HG02970 (cell line): Measurements from ENCODE around the gene SCOC.

Experiments
- ATAC-seq: cut with Tn5 transposase; IDR thresholded peaks from one replicate; pipeline ENCODE4 v1.9.1; 2021; ENCODE audit warnings: mild to moderate bottlenecking, moderate library complexity, moderate number of reproducible peaks; ENCODE audit not compliant: unreplicated experiment, low FRiP score

The SCOC gene

DNA sequence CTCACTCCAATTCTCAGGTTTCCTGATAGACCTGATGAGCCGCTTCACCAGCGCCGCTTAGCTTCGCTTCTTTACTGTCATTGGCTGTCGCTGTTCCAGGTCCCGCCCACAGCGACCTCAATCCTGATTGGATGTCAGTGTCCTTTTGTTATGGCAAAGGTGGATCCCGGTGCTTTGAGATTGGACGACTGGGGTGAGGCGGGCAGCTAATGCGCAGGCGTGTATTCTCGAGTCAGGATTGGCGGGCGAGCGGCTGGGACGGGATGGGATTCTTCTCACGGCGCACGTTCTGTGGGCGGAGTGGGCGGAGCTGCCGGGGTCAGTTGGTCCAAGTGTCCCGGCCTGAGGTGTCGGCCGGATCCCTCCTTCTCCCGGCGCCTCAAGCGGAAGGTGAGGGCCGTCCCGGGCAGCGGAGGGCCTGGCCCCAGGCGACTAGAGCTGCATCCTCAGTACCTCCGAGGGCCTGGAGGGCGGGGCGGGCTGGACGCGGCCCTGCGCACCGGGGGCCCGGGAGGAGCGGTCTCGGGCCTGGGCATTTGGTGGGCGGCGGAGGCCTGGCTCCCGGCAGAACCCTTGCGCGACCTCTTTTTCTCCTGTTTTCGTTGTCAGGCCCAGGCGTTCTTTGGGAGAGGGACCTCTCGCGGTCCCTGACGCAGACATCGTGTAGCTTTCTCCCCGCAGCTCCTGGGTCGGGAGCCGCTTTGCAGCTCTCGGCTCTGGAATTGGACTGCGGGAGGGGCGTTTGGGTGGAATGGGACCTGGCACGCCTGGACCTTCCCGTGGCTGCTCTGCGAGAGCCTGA lies at the start of gene SCOC:
TSS of gene SCOC (plus strand) at position 319 of the 802 bp plus-strand sequence. CDS start 5,525 bp downstream, outside the sequence.
- peak; percentile 98 for ATAC-seq

DNA sequence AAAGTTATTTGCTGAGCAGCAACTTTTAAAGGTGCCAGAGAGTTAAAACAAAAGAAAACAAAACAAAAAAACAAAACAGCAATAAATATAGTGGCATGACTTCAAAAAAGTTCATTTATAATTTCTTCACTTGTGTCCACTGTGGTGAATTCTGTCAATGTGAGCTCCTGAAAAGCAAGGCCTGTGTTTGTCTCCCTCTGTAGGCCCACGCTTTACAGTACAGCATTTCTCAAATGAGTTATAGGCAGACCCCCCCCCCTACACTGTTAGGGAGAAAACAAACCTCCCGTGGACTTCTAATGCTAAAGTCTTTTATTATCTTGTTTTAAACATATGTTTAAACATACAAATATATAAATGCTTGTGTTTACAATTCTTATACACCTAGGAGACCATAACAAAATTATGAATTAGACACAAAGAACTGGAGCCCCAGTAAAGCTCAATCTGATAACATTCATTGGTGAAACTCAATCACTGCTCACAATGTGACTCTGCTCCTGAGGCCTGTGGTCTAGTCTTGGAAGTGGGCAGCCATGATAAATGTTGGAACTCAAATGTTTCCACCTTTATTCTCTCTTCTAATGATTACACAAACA lies 47.0 kb upstream of the SCOC start:
- no peak for ATAC-seq

GRCh38 chr4:140330311-140330900 lies 43.0 kb upstream of the SCOC start:
- no peak for ATAC-seq

DNA sequence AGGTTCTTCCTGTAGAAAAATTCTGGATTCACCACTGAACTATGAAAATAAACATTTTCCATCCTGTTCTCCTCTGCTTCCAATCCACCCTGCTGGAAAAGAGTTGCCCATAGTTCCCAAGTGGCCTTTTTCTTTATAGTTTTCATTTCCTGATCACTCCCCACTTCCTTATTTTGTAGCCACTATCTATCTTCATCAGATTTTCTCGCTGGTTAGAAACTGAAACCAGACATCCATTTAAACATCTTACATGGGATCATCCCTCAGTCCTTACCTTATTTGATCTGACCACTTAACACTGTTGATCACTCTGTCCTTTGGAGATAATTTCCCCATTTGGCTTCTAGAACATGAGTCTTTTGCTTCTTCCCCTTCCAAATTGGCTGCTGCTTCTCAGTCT lies 42.2 kb upstream of the SCOC start:
- ATAC-seq = no peak

- ATAC-seq = no peak
These were observed 41.6 kb upstream of the SCOC start for GRCh38 chr4:140331876-140332275.

DNA sequence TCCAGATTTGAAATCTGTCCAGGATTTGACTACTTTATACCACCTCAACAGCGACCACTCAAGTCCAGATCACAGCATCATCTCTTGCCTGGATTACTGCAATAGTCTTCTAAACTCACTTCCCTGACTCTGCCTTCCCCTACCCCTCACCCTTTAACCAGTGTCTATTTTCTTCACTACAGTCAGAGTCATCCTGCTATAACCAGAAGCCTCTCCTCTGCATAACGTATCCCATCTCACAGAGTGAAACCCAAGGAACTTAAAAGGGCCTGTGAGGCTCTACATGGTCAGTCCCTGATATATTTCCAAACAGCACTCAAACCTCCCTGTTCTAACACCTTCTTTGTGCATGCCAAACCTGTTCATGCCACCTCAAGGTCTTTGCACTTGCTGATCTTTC lies 40.7 kb upstream of the SCOC start:
- no peak for ATAC-seq

- no peak for ATAC-seq
These were observed 39.9 kb upstream of the SCOC start for GRCh38 chr4:140333523-140333922.

- no peak for ATAC-seq
These were observed 38.4 kb upstream of the SCOC start for GRCh38 chr4:140335076-140335475.

GRCh38 chr4:140336730-140337129 lies 36.7 kb upstream of the SCOC start:
- no peak for ATAC-seq

- no peak for ATAC-seq
These were observed 30.8 kb upstream of the SCOC start for GRCh38 chr4:140342620-140343019.

DNA sequence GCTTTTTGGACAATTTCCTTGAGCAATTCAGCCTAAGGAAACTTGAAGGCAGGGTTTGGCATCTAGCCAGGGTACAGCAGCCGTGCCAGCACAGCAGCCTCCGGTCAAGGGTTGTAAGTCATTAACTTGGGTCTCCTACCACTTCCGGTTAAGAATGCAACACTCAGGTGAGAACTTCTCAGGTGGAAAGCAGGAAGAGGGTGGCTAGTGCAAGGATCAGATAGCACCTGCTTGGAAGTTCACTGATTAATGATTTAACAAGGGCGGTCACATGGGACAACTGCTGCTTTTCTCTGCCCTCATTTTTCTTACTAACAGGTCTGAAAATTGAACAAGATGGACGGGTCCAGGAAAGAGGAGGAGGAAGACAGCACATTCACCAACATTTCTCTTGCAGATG lies 30.1 kb upstream of the SCOC start:
- ATAC-seq = no peak

GRCh38 chr4:140344101-140344500 lies 29.3 kb upstream of the SCOC start:
- no peak for ATAC-seq

DNA sequence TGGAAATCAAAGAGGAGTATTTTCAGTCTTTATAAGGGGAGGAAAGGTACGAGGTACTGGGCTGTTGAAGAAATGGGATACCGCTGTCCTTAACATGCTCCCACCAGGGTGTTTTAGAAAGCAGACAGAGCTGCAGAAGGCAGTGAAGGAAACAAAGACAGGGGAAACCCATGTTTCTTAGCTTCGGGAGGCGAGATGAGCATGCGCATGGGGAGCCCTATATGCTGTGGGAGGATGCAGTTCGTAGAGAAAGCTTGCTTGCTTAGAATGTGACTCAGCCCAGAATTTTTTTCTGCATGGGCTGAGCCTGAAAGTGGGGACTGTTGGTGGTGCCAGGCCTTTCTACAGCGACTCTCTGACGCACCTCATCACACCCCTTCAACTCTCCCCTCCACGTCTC lies 28.8 kb upstream of the SCOC start:
- no peak for ATAC-seq

- no peak for ATAC-seq
These were observed 27.3 kb upstream of the SCOC start for GRCh38 chr4:140346136-140346535.

DNA sequence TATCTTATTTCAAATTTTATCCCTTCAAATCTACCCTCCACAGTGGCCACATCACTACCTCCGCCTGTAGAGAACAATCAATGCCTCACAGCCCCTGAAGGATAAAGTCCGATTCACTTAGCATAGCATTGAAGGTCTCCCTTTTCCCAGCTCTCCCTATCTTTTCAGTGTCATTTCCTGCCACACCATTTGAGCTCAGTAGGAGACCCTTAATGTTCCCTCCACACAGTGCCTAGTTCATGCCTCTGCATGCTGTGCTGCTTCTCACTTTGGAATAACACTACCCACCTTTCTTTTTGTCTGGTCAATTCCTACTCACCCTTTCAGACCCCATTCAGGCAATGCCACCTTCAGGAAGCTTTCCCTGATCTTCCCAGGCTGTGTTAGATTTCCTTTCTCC lies 23.6 kb upstream of the SCOC start:
- no peak for ATAC-seq

GRCh38 chr4:140351093-140352075 lies 22.1 kb upstream of the SCOC start:
- no peak for ATAC-seq

- no peak for ATAC-seq
These were observed 19.7 kb upstream of the SCOC start for GRCh38 chr4:140353786-140354185.

DNA sequence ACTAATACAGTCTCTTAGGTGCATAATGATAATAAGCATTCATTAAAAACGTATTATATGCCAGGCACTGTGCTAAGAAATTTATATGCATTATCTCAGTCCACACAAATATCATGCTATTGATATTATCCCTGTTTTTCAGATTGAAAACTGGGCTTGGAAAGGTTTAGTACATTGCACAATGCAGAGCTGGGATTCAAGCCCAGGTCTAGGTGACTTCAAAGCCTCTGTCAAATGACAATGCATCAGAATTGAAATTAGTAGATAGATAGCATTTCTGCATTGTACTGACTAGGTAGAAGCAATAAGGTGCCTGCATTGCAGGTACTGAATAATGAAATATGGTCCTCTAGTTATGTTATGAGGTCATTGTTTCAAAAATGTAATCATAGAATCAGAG lies 18.2 kb upstream of the SCOC start:
- no peak for ATAC-seq

- ATAC-seq = no peak
These were observed 15.6 kb upstream of the SCOC start for GRCh38 chr4:140357868-140358267.

DNA sequence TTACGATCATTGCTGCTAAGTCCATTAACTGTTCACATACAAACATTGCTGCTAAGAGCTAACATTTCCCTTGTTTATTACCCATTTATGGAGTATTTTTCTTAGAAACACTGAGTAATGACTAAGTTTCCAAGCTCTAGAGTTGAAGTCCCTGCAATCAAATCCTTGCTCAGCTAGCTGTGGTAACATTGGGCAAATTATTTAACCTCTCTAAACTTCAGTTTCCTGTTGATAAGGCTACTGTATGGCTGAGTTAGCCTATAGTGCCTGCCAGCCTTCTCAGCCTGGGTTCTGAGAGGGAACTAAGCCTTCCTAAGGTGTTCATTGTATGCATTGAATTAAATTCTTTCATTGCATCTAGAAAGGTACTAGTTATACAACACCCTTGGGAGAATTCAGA lies 15.2 kb upstream of the SCOC start:
- no peak for ATAC-seq
